Right lobe of liver (tissue), 6 donors: ENCODE results near the gene GRIN2A. TPM values are rescaled to one million over a fixed set of nuclear protein-coding genes. Genes with fewer than 3 reads are reported as not detected.

ENCODE experiments used
- ATAC-seq, 4 donors: fragments of 200-7000 bp; cut with Tn5 transposase; one replicate each; pipeline ENCODE4 v1.9.1; 2020; ENCODE audit warnings: mild to moderate bottlenecking in 4 of 4, moderate library complexity in 4 of 4
- DNase-seq, 3 donors: peaks; one replicate each; pipeline ENCODE4 v3.0.0-alpha.2; 2020
- H3K27ac ChIP-seq, 3 donors: fragments of 200-600 bp; one replicate each; pipeline ENCODE4 v1.8.0; 2022
- H3K27me3 ChIP-seq, 2 donors: fragments of 200-600 bp; one replicate each; pipeline ENCODE4 v1.8.0; 2022
- H3K36me3 ChIP-seq, 4 donors: fragments of 200-600 bp; sonication (generic) in 1 of 4; one replicate each; pipeline versions ENCODE4 v1.5.1 to v1.8.0; 2017 to 2022; ENCODE audit warnings: control low read depth in 1 of 4
- H3K4me1 ChIP-seq, 4 donors: fragments of 200-600 bp; sonication (generic) in 1 of 4; one replicate each; pipeline versions ENCODE4 v1.5.1 to v1.8.0; 2017 to 2022; ENCODE audit warnings: control low read depth in 1 of 4
- H3K4me3 ChIP-seq, 3 donors: fragments of 200-600 bp; one replicate each; pipeline ENCODE4 v1.8.0; 2022
- H3K9me3 ChIP-seq, 4 donors: fragments of 200-600 bp; sonication (generic) in 1 of 4; one replicate each; pipeline versions ENCODE4 v1.5.1 to v1.8.0; 2017 to 2022; ENCODE audit warnings: control low read depth in 1 of 4
- POLR2A ChIP-seq: fragments of 450-650 bp; IDR thresholded peaks from one replicate; pipeline ENCODE4 v1.6.1; 2017; ENCODE audit warnings: antibody characterized with exemption, mild to moderate bottlenecking
- WGBS: methylation state at CpG from one replicate; pipeline ENCODE4 v1.1.6; 2018; ENCODE audit warnings: low coverage, low lambda C conversion rate; ENCODE audit not compliant: insufficient coverage; ENCODE audit errors: missing lambda C conversion rate; 5-methylcytosine and 5-hydroxymethylcytosine counted together
- intact Hi-C, 2 donors: fragments of 100-400 bp; cut with DNase I; formaldehyde crosslinking; loops; one replicate each; pipeline versions ENCODE4 v1.11.2 to v1.14.1; 2022
- total RNA-seq, 6 experiments: library from RNA; depleted of rRNA in 2 of 6; stranded (reverse); fragments of >200 nt in 2 of 6; fragmentation: NEBNext Ultra II Directional in 3 of 6; extraction: Animal tissue kit (Norgen Biotek cat#: 25700) in 3 of 6; gene quantifications; one replicate each; pipeline versions ENCODE4 v1.1.0 to v1.2.4, GENCODE V29; 2016 to 2023
- TF ChIP-seq, protein P1 (sequence below), 4 donors: fragments of 200-600 bp in 3 of 4; fragments of 450-650 bp in 1 of 4; IDR thresholded peaks; one replicate each; pipeline versions ENCODE4 v1.5.1 to v1.8.0; 2016 to 2022; ENCODE audit warnings: antibody characterized with exemption in 4 of 4, mild to moderate bottlenecking in 2 of 4
- donor health status: DM: no; HTN: yes; CAD: no.
- donor health status: DM: no; HTN: no; CAD: no.
- donor health status: DM: no; HTN: no; CAD: no.
- donor health status: DM: no; HTN: yes; CAD: no.
- donor health status: DM: no; HTN: yes; CAD: no.

The GRIN2A gene
- total RNA-seq, 6 experiments from 2014 or later: not detected

DNA sequence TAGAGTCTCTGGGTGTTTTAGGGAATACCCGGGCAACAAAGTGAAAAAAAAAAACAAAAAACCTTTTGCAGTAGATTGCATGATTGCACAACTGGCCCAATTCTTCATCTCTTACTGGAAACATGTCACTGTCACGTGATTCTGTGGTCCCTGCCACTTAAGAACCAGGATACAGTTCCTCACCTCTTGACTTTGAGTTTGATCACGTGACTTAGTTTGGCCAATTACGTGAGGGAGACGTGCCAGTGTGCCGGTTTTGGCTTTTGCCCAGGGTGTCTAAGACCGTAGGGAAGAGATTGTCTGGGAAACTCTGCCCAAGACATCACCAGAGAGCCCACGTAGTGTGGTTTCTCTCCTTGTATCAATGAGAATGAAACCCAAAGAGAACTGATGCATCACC is 88.7 kb downstream of the GRIN2A start:
- no peak for ATAC-seq
- H3K27ac ChIP-seq: no peak overlapping the region
- intact Hi-C loops: no loop called here
- H3K27me3 ChIP-seq: no peaks in the 10 kb centered on the region
- 50% methylated on average over 7 of the region's 8 CpGs for WGBS
- no peak for DNase-seq
- no peak overlapping the region for H3K4me3 ChIP-seq
- H3K36me3 ChIP-seq: no peaks in the 10 kb centered on the region
- TF ChIP-seq POLR2A: no peak
- TF ChIP-seq, protein P1, sequence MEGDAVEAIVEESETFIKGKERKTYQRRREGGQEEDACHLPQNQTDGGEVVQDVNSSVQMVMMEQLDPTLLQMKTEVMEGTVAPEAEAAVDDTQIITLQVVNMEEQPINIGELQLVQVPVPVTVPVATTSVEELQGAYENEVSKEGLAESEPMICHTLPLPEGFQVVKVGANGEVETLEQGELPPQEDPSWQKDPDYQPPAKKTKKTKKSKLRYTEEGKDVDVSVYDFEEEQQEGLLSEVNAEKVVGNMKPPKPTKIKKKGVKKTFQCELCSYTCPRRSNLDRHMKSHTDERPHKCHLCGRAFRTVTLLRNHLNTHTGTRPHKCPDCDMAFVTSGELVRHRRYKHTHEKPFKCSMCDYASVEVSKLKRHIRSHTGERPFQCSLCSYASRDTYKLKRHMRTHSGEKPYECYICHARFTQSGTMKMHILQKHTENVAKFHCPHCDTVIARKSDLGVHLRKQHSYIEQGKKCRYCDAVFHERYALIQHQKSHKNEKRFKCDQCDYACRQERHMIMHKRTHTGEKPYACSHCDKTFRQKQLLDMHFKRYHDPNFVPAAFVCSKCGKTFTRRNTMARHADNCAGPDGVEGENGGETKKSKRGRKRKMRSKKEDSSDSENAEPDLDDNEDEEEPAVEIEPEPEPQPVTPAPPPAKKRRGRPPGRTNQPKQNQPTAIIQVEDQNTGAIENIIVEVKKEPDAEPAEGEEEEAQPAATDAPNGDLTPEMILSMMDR (IDR thresholded peaks at IDR 0.05): no peak
- no peaks in the 10 kb centered on the region for H3K9me3 ChIP-seq
- H3K4me1 ChIP-seq: no peaks in the 10 kb centered on the region

DNA sequence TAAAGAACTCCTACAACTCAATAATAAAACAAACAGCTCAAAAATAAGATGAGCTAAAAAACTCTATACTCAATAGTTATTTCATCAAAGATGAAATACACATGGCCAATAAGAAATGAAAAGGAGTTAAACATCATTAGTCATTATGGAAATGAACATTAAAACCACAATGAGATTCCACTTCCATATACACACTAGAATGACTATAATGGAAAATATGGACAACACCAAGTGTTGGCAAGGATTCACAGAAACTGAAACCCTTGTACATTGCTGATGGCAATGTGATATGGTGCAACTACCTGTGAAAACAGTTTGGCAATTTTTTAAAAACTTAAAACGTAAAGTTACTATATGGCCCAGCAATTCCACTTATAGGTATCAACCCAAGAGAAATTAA is 91.4 kb downstream of the GRIN2A start:
- Histone ChIP-seq H3K9me3 (no peaks in the 10 kb centered on the region), H3K36me3 (no peaks in the 10 kb centered on the region), H3K4me1 (no peaks in the 10 kb centered on the region), H3K4me3 (no peak overlapping the region), H3K27ac (no peak overlapping the region), H3K27me3 (no peaks in the 10 kb centered on the region)
- 65% methylated on average over 1 of the region's 1 CpG for WGBS
- TF ChIP-seq, protein P1 (IDR thresholded peaks at IDR 0.05): no peak
- TF ChIP-seq POLR2A: no peak
- DNase-seq (no peak), ATAC-seq (no peak)
- intact Hi-C loops: no loop called here

DNA sequence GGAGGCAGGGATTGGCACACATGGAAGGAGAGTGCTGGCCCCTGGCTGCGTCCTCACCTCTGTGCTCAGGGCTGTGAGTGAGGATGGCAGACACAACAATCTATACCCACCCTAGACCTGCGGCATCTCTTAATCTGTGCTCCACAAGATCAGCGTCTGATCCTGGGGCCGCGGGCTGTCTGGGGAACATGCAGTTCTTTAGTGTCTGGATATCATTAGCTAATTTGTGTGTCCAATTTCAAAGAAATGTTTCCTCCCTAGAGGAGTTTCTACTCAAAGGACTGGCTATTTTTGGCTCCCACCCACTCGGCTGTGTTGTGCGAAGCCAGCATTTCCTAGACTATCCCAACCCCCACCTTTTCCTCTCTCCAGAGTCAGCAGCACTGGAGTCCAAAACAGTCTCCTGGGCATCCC is 93.8 kb downstream of the GRIN2A start:
- no peaks in the 10 kb centered on the region for H3K36me3 ChIP-seq
- DNase-seq (no peak), ATAC-seq (no peak)
- H3K4me1 ChIP-seq: no peaks in the 10 kb centered on the region
- H3K9me3 ChIP-seq: no peaks in the 10 kb centered on the region
- H3K4me3 ChIP-seq: no peak overlapping the region
- intact Hi-C loops: loop anchor here in 1 of 2 donors (5.0 kb wide), 1 partner anchor 49 kb away; no protein-coding TSS in a partner anchor
- TF ChIP-seq, protein P1 (IDR thresholded peaks at IDR 0.05): no peak
- TF ChIP-seq POLR2A: no peak
- no peaks in the 10 kb centered on the region for H3K27me3 ChIP-seq
- H3K27ac ChIP-seq: no peak overlapping the region
- WGBS: 56% methylated on average over 3 of the region's 7 CpGs

DNA sequence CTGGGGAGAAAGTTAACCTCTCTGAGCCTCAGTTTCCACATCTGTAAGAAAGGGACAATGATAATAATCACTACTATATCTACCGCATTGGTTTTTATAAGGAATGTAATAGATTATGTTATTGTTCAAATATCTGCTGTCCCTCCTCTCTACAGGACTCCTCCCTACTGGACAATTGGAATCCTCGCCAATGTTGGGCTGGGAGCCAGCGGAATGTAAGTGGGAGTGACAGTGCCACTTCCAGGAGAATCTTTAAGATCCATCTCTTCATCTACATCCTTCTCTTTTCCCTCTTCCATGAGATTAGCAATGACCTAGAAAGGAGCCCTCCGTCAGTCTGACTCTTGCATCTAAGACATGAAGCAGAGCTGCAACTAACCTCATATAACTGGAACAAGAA is 95.1 kb downstream of the GRIN2A start:
- Histone ChIP-seq H3K27me3 (no peaks in the 10 kb centered on the region), H3K36me3 (no peaks in the 10 kb centered on the region), H3K4me3 (no peak overlapping the region), H3K4me1 (no peaks in the 10 kb centered on the region), H3K27ac (no peak overlapping the region), H3K9me3 (no peaks in the 10 kb centered on the region)
- DNase-seq (no peak), ATAC-seq (no peak)
- intact Hi-C loops: loop anchor here in 1 of 2 donors (5.0 kb wide), 1 partner anchor 50 kb away; no protein-coding TSS in a partner anchor
- TF ChIP-seq, protein P1 (IDR thresholded peaks at IDR 0.05): no peak
- TF ChIP-seq POLR2A: no peak
- 54% methylated on average over 4 of the region's 4 CpGs for WGBS

DNA sequence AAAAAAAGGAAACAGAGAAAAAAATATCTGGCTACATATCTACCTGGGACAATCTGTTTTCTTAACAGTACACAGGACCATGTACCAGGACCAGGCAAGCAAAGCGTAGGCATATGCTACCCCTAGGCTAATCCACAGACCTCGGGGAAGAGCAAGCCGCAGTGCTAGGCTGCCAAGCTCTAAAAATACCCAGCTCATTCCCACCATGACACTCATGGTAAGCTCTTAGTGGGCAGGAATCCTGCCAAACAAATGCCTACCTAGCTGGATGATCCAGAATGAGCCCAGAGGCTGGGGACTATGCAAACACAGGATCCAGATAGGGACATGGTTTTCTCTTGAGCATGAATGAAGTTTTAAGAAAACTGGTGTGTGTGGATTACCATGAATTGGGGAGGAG is 95.6 kb downstream of the GRIN2A start:
- H3K4me3 ChIP-seq: no peak overlapping the region
- no peak for ATAC-seq
- no peaks in the 10 kb centered on the region for H3K27me3 ChIP-seq
- WGBS: 90% methylated on average over 2 of the region's 3 CpGs
- no peaks in the 10 kb centered on the region for H3K9me3 ChIP-seq
- TF ChIP-seq, protein P1 (IDR thresholded peaks at IDR 0.05): no peak
- TF ChIP-seq POLR2A: no peak
- H3K27ac ChIP-seq: no peak overlapping the region
- H3K36me3 ChIP-seq: no peaks in the 10 kb centered on the region
- no peak for DNase-seq
- no peaks in the 10 kb centered on the region for H3K4me1 ChIP-seq
- intact Hi-C loops: loop anchor here in 1 of 2 donors (5.0 kb wide), 1 partner anchor 51 kb away; no protein-coding TSS in a partner anchor
